Measurements from ENCODE around the gene GPR85.

DNA sequence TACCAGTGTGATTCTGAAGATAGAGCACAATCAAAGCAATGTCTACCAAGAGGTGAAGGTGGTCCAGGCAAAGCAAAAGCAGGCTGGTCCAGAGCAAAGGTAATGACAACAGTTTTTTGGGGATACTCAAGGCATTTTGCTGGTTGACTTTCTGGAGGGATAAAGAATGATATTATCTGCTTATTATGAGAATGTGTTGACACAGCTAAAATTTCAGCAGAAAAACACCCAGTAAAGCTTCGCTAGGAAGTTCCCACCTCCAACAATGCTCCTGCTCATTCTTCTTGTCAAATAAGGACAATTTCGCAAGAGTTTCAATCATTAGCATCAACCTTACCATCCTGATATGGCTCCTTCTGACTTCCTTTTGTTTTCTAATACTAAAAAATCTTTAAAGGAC, 24.1 kb downstream of the GPR85 start:
- no peak for TF ChIP-seq EZH2 (IDR thresholded peaks at IDR 0.05; ENCODE audit: borderline replicate concordance, low read depth, low read length, severe bottlenecking)
- TF ChIP-seq, protein P1, sequence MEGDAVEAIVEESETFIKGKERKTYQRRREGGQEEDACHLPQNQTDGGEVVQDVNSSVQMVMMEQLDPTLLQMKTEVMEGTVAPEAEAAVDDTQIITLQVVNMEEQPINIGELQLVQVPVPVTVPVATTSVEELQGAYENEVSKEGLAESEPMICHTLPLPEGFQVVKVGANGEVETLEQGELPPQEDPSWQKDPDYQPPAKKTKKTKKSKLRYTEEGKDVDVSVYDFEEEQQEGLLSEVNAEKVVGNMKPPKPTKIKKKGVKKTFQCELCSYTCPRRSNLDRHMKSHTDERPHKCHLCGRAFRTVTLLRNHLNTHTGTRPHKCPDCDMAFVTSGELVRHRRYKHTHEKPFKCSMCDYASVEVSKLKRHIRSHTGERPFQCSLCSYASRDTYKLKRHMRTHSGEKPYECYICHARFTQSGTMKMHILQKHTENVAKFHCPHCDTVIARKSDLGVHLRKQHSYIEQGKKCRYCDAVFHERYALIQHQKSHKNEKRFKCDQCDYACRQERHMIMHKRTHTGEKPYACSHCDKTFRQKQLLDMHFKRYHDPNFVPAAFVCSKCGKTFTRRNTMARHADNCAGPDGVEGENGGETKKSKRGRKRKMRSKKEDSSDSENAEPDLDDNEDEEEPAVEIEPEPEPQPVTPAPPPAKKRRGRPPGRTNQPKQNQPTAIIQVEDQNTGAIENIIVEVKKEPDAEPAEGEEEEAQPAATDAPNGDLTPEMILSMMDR (IDR thresholded peaks at IDR 0.05; ENCODE audit: borderline replicate concordance, extremely low read depth, low read length, poor library complexity, severe bottlenecking): no peak
